GM15510 (cell line): ENCODE measurements around the gene GPBAR1.
A peak's percentile ranks its signal among the peaks of the same experiment; 100 is the strongest.

Source experiments
- POLR2A ChIP-seq: IDR thresholded peaks from 3 replicates; pipeline ENCODE4 v1.6.1; 2011; ENCODE audit warnings: borderline replicate concordance; ENCODE audit not compliant: insufficient read length; ENCODE audit errors: extremely low read depth

The GPBAR1 gene, protein sequence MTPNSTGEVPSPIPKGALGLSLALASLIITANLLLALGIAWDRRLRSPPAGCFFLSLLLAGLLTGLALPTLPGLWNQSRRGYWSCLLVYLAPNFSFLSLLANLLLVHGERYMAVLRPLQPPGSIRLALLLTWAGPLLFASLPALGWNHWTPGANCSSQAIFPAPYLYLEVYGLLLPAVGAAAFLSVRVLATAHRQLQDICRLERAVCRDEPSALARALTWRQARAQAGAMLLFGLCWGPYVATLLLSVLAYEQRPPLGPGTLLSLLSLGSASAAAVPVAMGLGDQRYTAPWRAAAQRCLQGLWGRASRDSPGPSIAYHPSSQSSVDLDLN

DNA sequence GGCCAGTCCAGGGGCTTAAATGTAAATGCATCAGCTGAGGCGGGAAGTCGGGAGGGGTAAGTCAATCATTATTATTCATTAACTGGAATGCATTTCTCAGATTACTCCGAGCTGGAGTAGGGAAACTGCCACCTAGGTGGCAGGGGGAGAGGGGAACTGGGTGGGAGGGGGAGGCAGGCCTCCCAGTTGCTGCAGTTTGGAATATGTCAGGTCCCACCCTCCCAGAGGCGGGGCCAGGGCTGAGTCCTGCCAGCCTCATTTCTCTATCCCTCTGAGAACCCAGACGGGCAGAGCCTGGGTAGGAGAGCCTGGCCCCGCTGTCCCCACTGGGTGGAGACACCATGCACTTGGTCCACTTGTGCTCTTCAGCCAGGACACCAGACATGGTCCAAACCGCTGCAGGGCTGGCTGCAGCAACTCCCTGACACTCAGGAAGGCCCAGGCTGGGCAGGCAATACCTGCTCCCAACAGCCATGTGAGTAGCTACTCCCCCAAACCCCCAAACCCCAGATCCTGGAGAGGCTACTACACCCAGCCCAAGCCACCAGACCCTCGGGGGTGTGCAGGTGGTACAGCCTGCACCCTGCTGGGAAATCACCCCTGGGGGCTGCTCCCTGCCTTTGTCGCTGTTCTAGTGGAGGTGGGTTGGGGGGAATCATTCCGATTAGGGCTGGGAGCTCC, at the start of gene GPBAR1:
Gene GPBAR1 (plus strand): TSS at position 274 of the 681 bp plus-strand sequence. CDS start 1,710 bp downstream, outside the sequence.
- TF ChIP-seq POLR2A: no peak

DNA sequence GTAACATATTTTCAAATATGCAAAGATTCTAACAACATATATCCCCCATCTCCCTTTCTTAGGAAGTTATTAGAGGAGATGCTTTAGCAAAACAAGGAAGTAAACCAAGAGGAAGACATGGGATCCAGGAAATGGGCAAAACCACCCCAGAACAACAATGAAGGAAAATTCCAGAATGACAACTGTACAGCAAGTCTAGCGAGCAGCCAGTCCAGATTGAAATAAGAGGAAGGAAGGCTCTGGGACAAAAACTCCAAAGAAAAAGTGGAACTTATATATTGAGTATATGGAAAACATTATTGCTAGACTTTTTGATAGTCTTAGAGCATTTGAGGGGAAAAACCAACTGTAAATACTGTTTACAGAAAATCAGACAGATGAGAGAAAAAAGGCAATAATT, 46.7 kb upstream of the GPBAR1 start:
- TF ChIP-seq POLR2A: no peak

DNA sequence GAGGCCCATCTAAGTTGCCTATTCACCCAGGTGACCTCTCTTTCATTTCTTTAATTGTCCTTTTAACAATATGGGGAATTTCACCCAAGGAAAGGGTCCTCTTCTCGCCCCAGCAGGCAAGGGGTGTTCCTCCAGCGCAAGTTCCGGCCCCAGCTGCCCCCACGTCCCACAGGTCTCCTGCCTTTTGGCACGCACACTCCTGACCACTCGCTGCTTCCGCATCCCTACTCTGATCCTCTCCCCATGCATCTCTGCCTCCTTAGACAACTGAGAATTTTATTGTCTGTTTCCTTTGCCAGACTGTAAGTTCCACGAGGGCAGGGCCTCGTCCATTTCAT, 44.5 kb upstream of the GPBAR1 start:
- no peak for TF ChIP-seq POLR2A

DNA sequence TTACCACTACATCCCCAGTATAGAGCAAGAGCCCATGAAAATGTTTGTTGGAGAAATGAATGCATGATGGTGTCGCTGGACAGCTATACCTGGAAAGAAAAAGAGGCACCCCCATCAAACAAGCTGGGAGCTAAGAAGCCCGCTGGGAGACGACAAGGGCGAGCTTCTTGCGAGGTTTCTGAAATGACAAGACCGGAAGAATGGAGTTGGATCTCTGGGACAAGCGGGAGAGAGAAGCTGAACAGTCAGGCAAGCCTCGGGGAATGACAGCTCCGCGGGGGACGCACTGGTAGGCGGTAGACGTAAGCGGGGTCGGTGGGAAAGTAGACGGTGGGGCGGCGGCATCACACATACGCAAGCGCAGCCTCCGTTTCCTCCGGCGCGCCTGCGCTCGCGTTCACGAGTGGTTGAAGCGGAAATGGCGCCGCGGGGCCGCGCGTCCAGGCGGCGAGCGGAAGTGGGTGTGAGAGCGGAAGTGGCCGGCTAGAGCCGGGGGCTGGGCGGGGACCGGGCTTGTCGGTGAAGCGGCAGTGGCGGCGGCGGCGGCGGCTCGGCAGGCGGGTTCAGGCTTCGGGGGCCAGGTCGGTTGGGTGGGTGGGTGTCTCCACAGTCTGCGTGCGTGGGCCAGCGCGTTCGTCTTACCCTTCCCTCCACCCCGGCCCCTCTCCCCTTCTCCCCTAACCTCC, 44.0 kb upstream of the GPBAR1 start, which contains the start of gene ARPC2:
Gene ARPC2 (plus strand): TSS at position 516 of the 686 bp plus-strand sequence. CDS start 282 bp downstream, outside the sequence.
- TF ChIP-seq POLR2A: peak; percentile 88

DNA sequence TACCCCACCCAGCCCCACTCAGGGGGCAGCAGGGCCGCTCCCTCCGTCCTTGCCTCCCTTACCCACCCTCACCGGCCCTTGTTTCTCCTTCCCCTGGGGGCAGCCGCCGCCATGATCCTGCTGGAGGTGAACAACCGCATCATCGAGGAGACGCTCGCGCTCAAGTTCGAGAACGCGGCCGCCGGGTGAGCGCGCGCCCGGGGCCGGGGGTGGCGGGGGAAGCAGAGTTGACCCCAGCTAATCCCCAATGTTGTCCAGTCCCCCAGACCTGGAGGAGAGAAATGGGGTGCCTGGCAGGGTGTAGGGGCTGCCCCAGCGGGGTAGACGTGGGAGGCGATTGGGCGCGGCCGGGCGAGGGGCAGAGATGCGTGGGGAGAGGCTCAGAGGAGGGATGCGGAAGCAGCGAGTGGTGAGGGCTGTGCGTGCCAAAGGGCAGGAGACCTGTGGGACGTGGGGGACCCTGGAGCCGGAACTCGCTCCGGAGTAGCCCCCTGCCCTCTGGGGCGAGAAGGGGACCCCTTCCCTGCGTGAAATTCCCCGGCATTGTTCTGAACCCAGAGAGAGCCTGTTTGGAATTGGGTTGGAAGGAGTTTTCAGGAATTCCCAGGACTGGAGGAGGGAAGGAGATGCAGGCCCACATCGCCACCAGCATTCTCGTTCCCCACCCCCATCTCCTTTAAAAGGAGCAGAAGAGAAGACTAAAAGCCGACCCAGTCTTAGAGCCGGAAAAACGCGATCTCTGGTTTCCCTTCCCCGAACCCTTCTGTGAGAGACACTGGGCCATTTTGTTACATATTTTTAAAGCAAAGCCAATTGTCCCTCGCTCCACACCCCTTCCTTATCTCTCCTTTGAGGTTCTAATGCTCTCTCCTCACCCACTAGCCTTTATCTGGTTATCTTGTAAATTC, 43.2 kb upstream of the GPBAR1 start:
- TF ChIP-seq POLR2A: peak; percentile 30

DNA sequence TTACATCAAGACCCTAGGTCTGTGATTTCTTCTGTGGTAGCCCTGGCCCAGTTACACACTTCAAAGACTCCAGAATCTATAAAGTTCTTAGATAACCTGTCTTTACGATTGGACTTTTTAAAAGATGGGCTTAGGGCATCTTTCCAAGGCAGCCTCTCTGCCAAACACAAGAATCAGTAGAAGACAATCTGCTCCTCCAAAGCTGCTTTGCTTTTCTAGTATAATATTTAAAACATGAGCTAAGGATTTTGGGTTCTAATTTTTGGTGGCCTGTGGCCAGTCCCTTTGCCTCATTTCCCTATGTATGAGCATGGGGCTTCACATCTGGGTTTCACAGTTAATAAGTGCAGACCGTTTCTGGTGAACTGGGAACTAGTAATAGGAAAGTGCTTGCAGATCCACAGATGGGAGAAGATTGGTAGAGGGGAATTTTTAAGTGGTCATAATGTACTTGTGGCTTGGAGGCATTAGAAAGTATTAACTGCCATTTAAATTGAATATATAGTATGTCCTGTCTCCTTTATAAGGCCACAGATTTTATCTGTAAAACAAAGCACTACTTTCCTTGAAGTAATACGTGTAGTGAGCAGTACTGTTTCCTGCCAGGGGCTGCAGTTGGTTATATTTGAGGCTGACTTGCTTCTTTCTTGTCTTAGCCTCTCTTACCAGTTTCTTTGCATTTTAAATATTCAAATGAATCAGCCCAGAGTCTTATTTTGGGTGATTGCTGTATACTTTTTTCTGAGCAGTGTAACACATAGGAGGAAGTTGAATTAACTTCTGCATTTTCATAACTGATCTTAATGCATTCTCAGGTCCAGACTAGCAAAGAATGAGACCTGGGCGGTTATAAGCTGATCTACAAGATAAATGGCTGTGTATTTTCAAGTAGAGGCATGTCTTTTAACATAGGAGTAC, 42.3 kb upstream of the GPBAR1 start:
- TF ChIP-seq POLR2A: peak; percentile 32

DNA sequence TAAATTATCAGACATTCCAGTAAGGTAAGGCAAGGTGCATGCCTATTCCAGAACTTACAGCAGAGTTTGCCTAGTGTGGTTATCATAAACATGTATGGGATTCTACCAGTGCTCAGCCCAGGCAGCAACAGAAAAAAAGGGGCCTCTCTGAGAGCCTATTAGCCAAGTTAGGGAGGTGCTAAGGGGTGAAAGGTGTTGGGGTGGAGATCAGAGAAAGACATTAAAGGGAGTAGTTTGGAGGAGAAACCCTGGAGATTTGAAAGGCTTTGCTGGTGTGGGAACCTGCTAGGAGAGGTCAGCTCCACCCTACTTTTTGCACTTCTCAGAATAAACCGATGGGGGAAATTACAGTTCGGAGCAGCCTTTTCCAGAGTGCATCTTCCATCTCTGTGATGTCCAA, 40.9 kb upstream of the GPBAR1 start:
- no peak for TF ChIP-seq POLR2A

DNA sequence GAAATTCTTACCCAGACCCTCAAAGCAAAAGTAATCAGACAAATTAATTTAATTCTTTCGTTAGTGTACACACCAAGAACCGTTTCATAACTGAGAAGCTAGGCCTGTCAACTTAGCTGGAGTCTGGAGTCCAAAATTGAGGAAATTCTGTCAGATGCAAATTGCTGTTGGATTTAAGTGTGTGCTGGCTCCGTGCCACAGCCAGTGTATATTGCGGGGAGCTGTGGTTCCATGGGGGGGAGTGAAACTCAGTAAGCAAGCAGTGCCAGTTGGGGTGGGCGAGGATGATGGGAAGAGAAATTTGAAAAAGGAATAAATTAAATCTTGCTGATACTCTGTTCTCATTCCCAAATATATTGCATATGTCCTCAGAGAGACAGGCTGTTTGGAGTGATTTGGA, 39.8 kb upstream of the GPBAR1 start:
- no peak for TF ChIP-seq POLR2A

DNA sequence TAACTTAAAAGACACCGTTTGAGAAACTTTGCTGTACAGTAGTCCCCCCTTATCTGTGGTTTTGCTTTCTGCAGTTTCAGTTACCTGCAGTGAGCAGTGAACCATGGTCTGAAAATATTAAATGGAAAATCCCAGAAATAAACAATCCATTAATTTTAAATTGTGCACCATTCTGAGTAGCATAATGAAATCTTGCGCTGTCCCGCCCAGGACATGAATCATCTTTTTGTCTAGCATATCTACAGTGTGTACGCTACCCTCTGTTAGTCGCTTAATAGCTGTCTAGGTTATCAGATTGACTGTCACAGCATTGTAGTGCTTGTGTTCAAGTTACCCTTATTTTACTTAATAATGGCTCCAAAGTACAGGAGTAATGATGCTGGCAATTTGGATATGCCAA, 37.8 kb upstream of the GPBAR1 start:
- no peak for TF ChIP-seq POLR2A

DNA sequence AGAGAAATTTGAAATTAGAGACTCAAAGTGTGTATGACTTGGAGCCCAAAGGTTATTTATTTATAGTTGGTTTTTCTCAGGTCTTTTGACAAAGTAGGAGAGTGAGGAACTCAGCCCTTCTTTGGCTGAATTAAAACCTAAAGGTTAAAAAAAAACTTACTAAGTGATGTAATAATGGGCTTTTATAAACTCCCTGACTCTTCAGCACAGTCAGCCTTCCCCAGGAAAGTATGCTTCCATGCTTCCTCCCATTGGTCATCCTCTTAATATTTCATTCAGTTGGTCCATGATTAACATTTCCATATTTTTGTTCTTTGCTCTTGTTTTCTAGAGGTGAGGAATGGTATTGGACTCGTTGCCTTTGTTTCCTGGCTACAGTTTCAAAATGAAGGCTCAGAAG, 36.6 kb upstream of the GPBAR1 start:
- no peak for TF ChIP-seq POLR2A

DNA sequence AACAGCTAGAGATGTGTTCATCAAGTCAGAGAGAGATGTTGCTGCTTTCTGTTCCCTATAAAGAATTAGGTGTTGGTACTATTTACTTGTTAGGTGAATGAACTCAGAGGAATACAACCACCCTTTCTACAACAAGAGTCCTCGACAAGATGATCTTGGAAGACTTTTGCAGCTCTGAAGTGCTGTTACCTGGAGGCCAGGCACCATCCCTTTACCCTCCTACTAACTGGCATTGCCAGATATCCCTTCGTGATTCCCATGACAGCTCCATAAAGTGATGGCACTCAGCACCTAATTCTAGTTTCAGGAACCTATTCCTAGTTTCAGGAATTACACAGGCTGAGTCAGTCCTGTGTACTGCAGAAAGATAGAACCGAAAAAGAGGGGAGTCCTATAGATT, 33.9 kb upstream of the GPBAR1 start:
- TF ChIP-seq POLR2A: no peak

DNA sequence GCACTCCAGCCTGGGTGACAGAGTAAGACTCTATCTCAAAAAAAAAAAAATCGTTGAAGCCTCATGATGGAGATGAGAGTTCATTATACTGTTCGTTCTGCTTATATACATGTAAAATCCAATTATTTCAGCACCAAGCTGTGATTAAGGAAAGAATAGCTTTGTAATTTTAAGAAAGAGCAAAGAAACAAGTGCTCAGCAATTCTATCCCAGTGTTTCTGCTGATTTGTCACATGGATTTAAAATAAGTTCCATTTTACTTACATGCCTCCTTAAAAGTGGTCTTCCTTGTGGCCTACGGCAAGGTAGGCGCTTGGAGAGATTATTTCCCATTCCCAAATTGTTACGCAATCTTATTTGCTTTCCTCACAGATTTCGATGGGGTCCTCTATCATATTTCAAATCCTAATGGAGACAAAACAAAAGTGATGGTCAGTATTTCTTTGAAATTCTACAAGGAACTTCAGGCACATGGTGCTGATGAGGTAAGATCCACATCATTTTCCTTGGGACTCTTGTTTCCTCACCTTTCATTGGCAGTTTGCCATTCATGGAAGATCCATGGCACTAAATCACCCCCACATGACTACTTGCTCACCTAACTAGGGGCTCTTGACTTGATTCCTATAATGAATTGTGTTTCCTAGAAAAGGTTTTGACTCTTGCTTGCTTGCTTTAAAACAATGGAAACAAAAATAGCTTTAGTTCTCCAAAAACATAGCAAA, 32.3 kb upstream of the GPBAR1 start:
- TF ChIP-seq POLR2A: no peak

DNA sequence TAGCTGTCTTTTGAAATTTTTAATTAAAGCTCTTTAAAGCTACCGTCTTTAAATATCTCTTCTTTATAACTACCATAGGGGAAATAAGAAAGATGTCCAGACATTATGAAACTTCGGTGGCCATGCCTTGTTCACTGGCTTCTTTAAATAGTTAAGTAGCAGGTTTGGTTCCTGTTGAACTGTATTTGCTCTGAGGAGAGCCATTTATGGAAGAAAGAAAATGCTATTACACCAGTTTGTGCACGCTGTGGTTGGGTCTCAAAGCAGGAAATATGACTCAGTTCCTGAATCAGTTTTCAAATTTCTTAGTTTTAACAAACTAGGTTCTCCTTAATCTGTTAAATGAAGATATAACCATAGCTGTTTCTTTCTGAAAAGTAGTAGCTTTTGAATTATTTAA, 31.6 kb upstream of the GPBAR1 start:
- no peak for TF ChIP-seq POLR2A

DNA sequence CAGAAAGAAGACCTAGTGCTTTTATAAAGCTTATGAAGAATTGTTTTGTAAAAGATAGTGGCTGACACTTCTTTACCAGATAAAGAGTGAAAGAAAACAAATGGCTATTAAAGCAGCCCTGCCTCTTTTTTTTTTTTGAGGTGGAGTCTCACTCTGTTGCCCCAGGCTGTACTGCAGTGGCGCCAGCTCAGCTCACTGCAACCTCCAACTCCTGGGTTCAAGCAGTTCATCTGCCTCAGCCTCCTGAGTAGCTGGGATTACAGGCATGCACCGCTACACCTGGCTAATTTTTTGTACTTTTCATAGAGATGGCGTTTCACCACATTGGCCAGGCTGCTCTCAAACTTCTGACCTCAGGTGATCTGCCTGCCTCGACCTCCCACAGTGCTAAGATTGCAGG, 31.0 kb upstream of the GPBAR1 start:
- TF ChIP-seq POLR2A: no peak

DNA sequence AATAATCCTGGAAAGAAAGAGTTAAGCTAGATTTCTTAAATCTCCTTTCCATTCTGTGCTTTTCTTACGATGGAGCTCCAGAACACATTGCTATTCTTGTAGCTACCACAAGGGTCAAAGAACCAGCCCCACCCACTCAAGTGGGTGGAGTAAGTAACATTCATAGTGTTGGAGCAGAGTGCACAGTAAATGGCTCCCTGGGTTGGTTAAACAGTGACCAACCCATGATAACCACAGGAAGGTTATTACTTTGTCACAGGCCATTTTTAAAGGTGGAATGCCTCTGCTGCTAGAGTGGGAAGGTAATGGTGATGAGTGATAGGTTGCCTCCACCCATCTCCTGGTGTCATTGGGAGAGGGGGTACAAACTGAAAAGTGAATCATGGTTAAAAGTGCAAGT, 29.9 kb upstream of the GPBAR1 start:
- no peak for TF ChIP-seq POLR2A
